ENCODE measurements around the gene BCKDK. TPM values are rescaled to one million over a fixed set of nuclear protein-coding genes. Genes with fewer than 3 reads are reported as not detected.
A peak's percentile ranks its signal among the peaks of the same experiment; 100 is the strongest.

The BCKDK gene
- polyA plus RNA-seq, 1 donor (not counting 4 experiments of a cell fraction or from before 2014, with no cell fraction given), result 19.9 TPM

DNA sequence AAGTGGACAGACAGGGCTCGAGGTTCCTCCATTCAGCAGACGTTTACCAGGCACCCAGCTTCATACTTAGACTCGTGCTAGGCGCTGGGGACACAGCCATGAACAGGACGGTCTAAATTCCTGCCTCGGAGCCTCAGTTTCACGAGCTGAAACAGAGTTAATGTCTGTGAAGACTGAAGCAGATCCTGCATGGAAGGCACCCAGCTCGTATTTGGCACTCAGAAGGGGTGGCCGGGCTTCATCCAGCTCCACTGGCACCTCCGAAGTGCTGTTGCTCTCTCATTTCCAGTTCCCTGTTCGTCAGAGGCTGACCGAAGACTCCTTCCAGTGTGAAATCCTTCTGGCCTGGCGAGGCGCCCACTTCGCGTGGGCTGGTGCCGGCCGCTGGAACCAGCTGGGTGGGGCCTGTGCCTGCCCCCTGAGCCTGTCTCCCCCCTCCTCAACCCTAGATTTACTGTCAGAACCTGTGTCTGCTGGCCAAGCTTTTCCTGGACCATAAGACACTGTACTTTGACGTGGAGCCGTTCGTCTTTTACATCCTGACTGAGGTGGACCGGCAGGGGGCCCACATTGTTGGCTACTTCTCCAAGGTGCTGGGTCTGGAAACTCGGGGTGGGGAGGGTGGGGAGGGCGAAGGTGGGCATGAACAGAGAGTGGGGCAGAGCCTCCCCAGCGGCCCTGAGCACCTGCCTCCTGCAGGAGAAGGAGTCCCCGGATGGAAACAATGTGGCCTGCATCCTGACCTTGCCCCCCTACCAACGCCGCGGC, 21.6 kb downstream of the BCKDK start:
- dilution Hi-C loops (cut with MboI; ENCODE audit: extremely low pct_ligation_motif_present, low sequenced_read_pairs), result no loop called here
- TF ChIP-seq EZH2 (IDR thresholded peaks at IDR 0.05; ENCODE audit: low read length), result no peak
- TF ChIP-seq, protein P1, sequence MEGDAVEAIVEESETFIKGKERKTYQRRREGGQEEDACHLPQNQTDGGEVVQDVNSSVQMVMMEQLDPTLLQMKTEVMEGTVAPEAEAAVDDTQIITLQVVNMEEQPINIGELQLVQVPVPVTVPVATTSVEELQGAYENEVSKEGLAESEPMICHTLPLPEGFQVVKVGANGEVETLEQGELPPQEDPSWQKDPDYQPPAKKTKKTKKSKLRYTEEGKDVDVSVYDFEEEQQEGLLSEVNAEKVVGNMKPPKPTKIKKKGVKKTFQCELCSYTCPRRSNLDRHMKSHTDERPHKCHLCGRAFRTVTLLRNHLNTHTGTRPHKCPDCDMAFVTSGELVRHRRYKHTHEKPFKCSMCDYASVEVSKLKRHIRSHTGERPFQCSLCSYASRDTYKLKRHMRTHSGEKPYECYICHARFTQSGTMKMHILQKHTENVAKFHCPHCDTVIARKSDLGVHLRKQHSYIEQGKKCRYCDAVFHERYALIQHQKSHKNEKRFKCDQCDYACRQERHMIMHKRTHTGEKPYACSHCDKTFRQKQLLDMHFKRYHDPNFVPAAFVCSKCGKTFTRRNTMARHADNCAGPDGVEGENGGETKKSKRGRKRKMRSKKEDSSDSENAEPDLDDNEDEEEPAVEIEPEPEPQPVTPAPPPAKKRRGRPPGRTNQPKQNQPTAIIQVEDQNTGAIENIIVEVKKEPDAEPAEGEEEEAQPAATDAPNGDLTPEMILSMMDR (optimal IDR thresholded peaks at IDR 0.05 in 1 of 3, IDR thresholded peaks at IDR 0.05 in 1 of 3, conservative IDR thresholded peaks at IDR 0.05 in 1 of 3; ENCODE audit: extremely low read depth in 1 of 3, insufficient read depth in 2 of 3, low read length in 3 of 3), result no peak
- Histone ChIP-seq H3K9me3 (ENCODE audit: control insufficient read depth, low read depth, low read length) (no peaks in the 10 kb centered on the region), H3K4me3 (ENCODE audit: control insufficient read depth in 2 of 3, extremely low read depth in 1 of 3, insufficient read depth in 2 of 3, low read depth in 1 of 3, low read length in 3 of 3) (no peak overlapping the region), H3K9ac (ENCODE audit: control insufficient read depth, extremely low read depth, insufficient read depth, low read length) (no peak overlapping the region), H3K27ac (ENCODE audit: control insufficient read depth, insufficient read depth, low read length) (no peak overlapping the region), H3K79me2 (ENCODE audit: control insufficient read depth, insufficient read depth, low read length) (peaks cover 22% of the 10 kb centered on the region), H3K9me1 (ENCODE audit: control insufficient read depth, extremely low read depth, insufficient read depth, low read length) (peaks cover 7% of the 10 kb centered on the region), H4K20me1 (ENCODE audit: control insufficient read depth, extremely low read depth, insufficient read depth, low read length) (peaks cover 3% of the 10 kb centered on the region), H2AFZ (ENCODE audit: control insufficient read depth, low read length) (no peak overlapping the region), H3K4me1 (ENCODE audit: control insufficient read depth, extremely low read depth, insufficient read depth, low read length) (peaks cover 44% of the 10 kb centered on the region), H3K27me3 (ENCODE audit: control insufficient read depth, extremely low read depth, insufficient read depth, low read length) (no peaks in the 10 kb centered on the region), H3K36me3 (ENCODE audit: control insufficient read depth in 2 of 2, extremely low read depth in 1 of 2, insufficient read depth in 2 of 2, low read length in 2 of 2) (peaks cover 12 to 35% of the 10 kb centered on the region in 2 experiments), H3K4me2 (ENCODE audit: control insufficient read depth, extremely low read depth, insufficient read depth, low read depth, low read length) (no peak overlapping the region)
- FAIRE-seq, result no peak
- no peak for DNase-seq (ENCODE audit: low read depth, low spot score)

DNA sequence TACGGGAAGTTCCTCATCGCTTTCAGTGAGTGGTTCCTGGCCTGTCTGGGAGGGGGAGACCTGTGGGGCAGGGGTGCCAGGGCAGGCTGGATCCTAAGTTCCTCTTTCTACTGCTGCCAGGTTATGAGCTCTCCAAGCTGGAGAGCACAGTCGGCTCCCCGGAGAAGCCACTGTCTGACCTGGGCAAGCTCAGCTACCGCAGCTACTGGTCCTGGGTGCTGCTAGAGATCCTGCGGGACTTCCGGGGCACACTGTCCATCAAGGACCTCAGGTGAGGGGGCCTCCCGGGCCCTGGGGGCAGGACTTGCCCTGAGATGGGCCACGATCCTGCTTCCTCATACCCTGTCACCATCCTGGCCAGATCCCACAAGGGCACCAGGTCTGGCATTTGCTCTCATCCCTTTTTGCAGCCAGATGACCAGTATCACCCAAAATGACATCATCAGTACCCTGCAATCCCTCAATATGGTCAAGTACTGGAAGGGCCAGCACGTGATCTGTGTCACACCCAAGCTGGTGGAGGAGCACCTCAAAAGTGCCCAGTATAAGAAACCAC, 22.2 kb downstream of the BCKDK start:
- Histone ChIP-seq H3K4me3 (ENCODE audit: control insufficient read depth in 2 of 3, extremely low read depth in 1 of 3, insufficient read depth in 2 of 3, low read depth in 1 of 3, low read length in 3 of 3) (no peak overlapping the region), H3K9me1 (ENCODE audit: control insufficient read depth, extremely low read depth, insufficient read depth, low read length) (peaks cover 7% of the 10 kb centered on the region), H3K4me1 (ENCODE audit: control insufficient read depth, extremely low read depth, insufficient read depth, low read length) (peaks cover 44% of the 10 kb centered on the region), H3K36me3 (ENCODE audit: control insufficient read depth in 2 of 2, extremely low read depth in 1 of 2, insufficient read depth in 2 of 2, low read length in 2 of 2) (peaks cover 12 to 35% of the 10 kb centered on the region in 2 experiments), H2AFZ (ENCODE audit: control insufficient read depth, low read length) (no peak overlapping the region), H3K27me3 (ENCODE audit: control insufficient read depth, extremely low read depth, insufficient read depth, low read length) (no peaks in the 10 kb centered on the region), H4K20me1 (ENCODE audit: control insufficient read depth, extremely low read depth, insufficient read depth, low read length) (peaks cover 3% of the 10 kb centered on the region), H3K4me2 (ENCODE audit: control insufficient read depth, extremely low read depth, insufficient read depth, low read depth, low read length) (no peak overlapping the region), H3K27ac (ENCODE audit: control insufficient read depth, insufficient read depth, low read length) (peak overlapping the region; percentile 43), H3K9ac (ENCODE audit: control insufficient read depth, extremely low read depth, insufficient read depth, low read length) (peak overlapping the region; percentile 33), H3K9me3 (ENCODE audit: control insufficient read depth, low read depth, low read length) (no peaks in the 10 kb centered on the region), H3K79me2 (ENCODE audit: control insufficient read depth, insufficient read depth, low read length) (peaks cover 29% of the 10 kb centered on the region)
- no peak for TF ChIP-seq EZH2 (IDR thresholded peaks at IDR 0.05; ENCODE audit: low read length)
- TF ChIP-seq, protein P1 (optimal IDR thresholded peaks at IDR 0.05 in 1 of 3, IDR thresholded peaks at IDR 0.05 in 1 of 3, conservative IDR thresholded peaks at IDR 0.05 in 1 of 3; ENCODE audit: extremely low read depth in 1 of 3, insufficient read depth in 2 of 3, low read length in 3 of 3), result no peak
- FAIRE-seq (no peak), DNase-seq (ENCODE audit: low read depth, low spot score) (no peak)
- dilution Hi-C loops (cut with MboI; ENCODE audit: extremely low pct_ligation_motif_present, low sequenced_read_pairs), result no loop called here
